ENCODE data around the gene GPR149. TPM values are rescaled to one million over a fixed set of nuclear protein-coding genes. Genes with fewer than 3 reads are reported as not detected.
A peak's percentile ranks its signal among the peaks of the same experiment; 100 is the strongest.

GPR149 gene
- polyA plus RNA-seq, 12 donors = 0.08 to 0.61 (median 0.15) TPM; not detected in 4

GRCh38 chr3:154349223-154349622 lies 80.8 kb downstream of the GPR149 start:
- DNase-seq = no peak

- no peak for DNase-seq
Observed at GRCh38 chr3:154345422-154346122, 84.4 kb downstream of the GPR149 start.

- DNase-seq = no peak
Observed at GRCh38 chr3:154338570-154338969, 91.4 kb downstream of the GPR149 start.

- no peak for DNase-seq
Observed at GRCh38 chr3:154338008-154338407, 92.0 kb downstream of the GPR149 start.

- peak; percentile 38 for DNase-seq
Observed at GRCh38 chr3:154334973-154335420, 95.0 kb downstream of the GPR149 start.

GRCh38 chr3:154327871-154328270 lies 102.1 kb downstream of the GPR149 start:
- DNase-seq = no peak

GRCh38 chr3:154324919-154325318 lies 105.1 kb downstream of the GPR149 start:
- DNase-seq = no peak

- DNase-seq = peak; percentile 95
Observed at GRCh38 chr3:154323891-154324738, 105.9 kb downstream of the GPR149 start, which contains the start of gene DHX36. Gene DHX36 (minus strand): TSS chr3:154324487. CDS start chr3:154324416, 71 bp downstream.

GRCh38 chr3:154316974-154317767 lies 112.8 kb downstream of the GPR149 start:
- DNase-seq = no peak

- DNase-seq = no peak
Observed at GRCh38 chr3:154314152-154314551, 115.8 kb downstream of the GPR149 start.

- no peak for DNase-seq
Observed at GRCh38 chr3:154310840-154311239, 119.2 kb downstream of the GPR149 start.

- no peak for DNase-seq
Observed at GRCh38 chr3:154307363-154307762, 122.6 kb downstream of the GPR149 start.

- no peak for DNase-seq
Observed at GRCh38 chr3:154304936-154305335, 125.1 kb downstream of the GPR149 start.

- DNase-seq = no peak
Observed at GRCh38 chr3:154304116-154304786, 125.7 kb downstream of the GPR149 start.

GRCh38 chr3:154301561-154301960 lies 128.4 kb downstream of the GPR149 start:
- DNase-seq = no peak

GRCh38 chr3:154294016-154294415 lies 136.0 kb downstream of the GPR149 start:
- no peak for DNase-seq

GRCh38 chr3:154290187-154290586 lies 139.8 kb downstream of the GPR149 start:
- no peak for DNase-seq
